Effector memory CD8-positive, alpha-beta T cell (primary cell): ENCODE data around the gene TACSTD2.
A peak's percentile ranks its signal among the peaks of the same experiment; 100 is the strongest.
"Not testable (repeated sequence)": the region's sequence is repeated elsewhere in the genome, so short reads cannot be mapped to it uniquely, and the experiment has no call there.

Experiments used
- ATAC-seq: fragments of 150-1000 bp; cut with Tn5 transposase; replicated peaks from 2 replicates; pipeline ENCODE4 v1.10.0; 2021; ENCODE audit warnings: mild to moderate bottlenecking, moderate library complexity
- DNase-seq, 3 experiments: peaks; one replicate each; pipeline ENCODE4 v3.0.0; 2021
- H3K27ac Mint-ChIP-seq, 2 donors: one replicate each; pipeline ENCODE4 v1.8.0; 2022; ENCODE audit warnings: mild to moderate bottlenecking in 2 of 2, mixed read lengths in 2 of 2, moderate library complexity in 2 of 2
- H3K27me3 Mint-ChIP-seq, 2 donors: one replicate each; pipeline ENCODE4 v1.8.0; 2022; ENCODE audit warnings: mixed read lengths in 2 of 2
- H3K36me3 Mint-ChIP-seq: one replicate; pipeline ENCODE4 v1.8.0; 2022; ENCODE audit warnings: mild to moderate bottlenecking, moderate library complexity, mixed read lengths; ENCODE audit not compliant: insufficient read depth
- H3K4me1 Mint-ChIP-seq, 2 donors: one replicate each; pipeline ENCODE4 v1.8.0; 2022; ENCODE audit warnings: low read depth in 2 of 2, mixed read lengths in 2 of 2
- H3K4me3 Mint-ChIP-seq, 2 donors: one replicate each; pipeline ENCODE4 v1.8.0; 2022; ENCODE audit warnings: mild to moderate bottlenecking in 2 of 2, mixed read lengths in 2 of 2, moderate library complexity in 2 of 2
- H3K9me3 Mint-ChIP-seq, 2 donors: one replicate each; pipeline ENCODE4 v1.8.0; 2022; ENCODE audit warnings: mixed read lengths in 2 of 2
- total RNA-seq, 9 experiments: gene quantifications; one replicate each; lab custom pipeline; 2026; lab: John Stamatoyannopoulos, UW

TACSTD2 gene
- total RNA-seq = 0 to 0.11 (median 0) reads per million in 9 experiments

GRCh38 chr1:58576727-58577653 is at the start of gene TACSTD2:
TSS of gene TACSTD2 (minus strand) at chr1:58577252. CDS start at chr1:58577156, 96 bp downstream.
- peak within 1 kb of the TSS; percentile 50 to 76 for H3K4me3 Mint-ChIP-seq
- H3K27me3 Mint-ChIP-seq = peaks cover 63 to 79% of the 10 kb centered on the region in 2 donors
- ATAC-seq (no peak), DNase-seq (no peak)
- H3K9me3 Mint-ChIP-seq = no peaks in the 10 kb centered on the region
- H3K36me3 Mint-ChIP-seq = no peaks in the 10 kb centered on the region
- H3K4me1 Mint-ChIP-seq = peaks cover 8 to 9% of the 10 kb centered on the region in 2 donors
- no peak within 1 kb of the TSS for H3K27ac Mint-ChIP-seq

DNA sequence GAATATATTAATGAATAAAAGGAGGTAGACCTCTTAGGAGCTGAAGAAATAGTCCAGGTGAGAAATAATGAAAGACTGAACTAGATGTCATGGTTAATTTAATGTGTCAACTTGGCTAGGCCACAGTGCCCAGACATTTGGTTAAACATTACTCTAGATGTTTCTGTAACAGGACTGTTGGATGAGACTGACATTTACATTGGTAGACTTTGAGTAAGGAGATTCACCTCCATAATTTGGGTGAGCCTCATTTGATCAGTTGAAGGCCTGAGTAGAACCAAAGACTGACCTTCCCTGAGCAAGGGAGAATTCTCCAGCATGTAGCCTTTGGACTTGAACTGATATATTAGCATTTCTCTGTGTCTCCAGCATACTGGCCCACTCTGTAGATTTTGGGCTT is 49.2 kb upstream of the TACSTD2 start:
- H3K36me3 Mint-ChIP-seq = no peaks in the 10 kb centered on the region
- ATAC-seq (no peak), DNase-seq (no peak)
- no peaks in the 10 kb centered on the region for H3K4me1 Mint-ChIP-seq
- peaks cover 8 to 19% of the 10 kb centered on the region in 2 donors for H3K27me3 Mint-ChIP-seq
- no peak overlapping the region for H3K4me3 Mint-ChIP-seq
- H3K9me3 Mint-ChIP-seq = peaks cover 0 to 2% of the 10 kb centered on the region in 2 donors
- no peak overlapping the region for H3K27ac Mint-ChIP-seq

GRCh38 chr1:58623259-58623658 is 46.2 kb upstream of the TACSTD2 start:
- H3K36me3 Mint-ChIP-seq, ATAC-seq, DNase-seq, H3K27ac Mint-ChIP-seq, H3K4me1 Mint-ChIP-seq, H3K9me3 Mint-ChIP-seq, H3K4me3 Mint-ChIP-seq: not testable (repeated sequence)
- peaks cover 16 to 35% of the 10 kb centered on the region in 2 donors for H3K27me3 Mint-ChIP-seq

DNA sequence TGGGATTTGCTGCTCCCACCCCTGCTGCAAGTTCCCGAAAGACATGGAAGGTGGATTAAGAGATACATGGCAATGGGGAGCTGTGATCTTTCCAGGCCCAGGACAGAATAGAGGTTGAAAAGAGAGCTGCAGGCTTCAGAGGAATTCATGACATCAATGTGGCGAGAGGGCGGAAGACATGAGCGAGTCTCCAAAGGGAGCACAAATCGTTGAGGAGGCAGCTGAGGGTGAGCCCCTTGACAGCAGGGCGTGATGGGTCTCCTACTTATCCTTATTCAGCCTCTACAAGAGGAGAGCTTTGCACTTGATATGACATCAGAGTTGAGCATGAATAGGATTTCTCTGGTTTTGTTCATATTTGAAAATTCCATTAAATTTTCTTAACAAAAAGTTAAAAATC is 45.5 kb upstream of the TACSTD2 start:
- no peaks in the 10 kb centered on the region for H3K9me3 Mint-ChIP-seq
- H3K4me3 Mint-ChIP-seq = no peak overlapping the region
- H3K4me1 Mint-ChIP-seq = peaks cover 0 to 3% of the 10 kb centered on the region in 2 donors
- H3K27me3 Mint-ChIP-seq = peaks cover 23 to 41% of the 10 kb centered on the region in 2 donors
- DNase-seq (no peak), ATAC-seq (no peak)
- no peaks in the 10 kb centered on the region for H3K36me3 Mint-ChIP-seq
- no peak overlapping the region for H3K27ac Mint-ChIP-seq

DNA sequence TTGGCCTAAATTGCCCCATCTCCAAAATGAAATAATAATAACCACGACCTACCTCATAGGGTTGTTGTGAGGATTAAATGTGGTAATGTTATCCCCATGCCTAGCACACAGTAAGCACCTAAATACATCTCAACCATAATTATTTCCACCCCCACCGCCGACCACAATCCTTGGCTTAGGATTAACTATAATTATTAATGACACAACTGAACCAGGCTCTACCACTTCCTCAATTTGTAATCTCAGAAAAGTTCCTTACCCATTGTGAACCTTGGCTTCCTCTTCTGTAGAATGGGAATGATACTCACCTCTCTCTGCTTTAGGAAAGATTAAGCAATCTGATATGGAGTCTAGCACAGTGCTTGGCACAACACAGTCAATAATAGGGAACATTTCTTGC is 44.3 kb upstream of the TACSTD2 start:
- Mint-ChIP-seq H3K36me3 (no peaks in the 10 kb centered on the region), H3K4me1 (peaks cover 0 to 3% of the 10 kb centered on the region in 2 donors), H3K9me3 (no peaks in the 10 kb centered on the region), H3K27ac (no peak overlapping the region), H3K27me3 (peaks cover 34 to 44% of the 10 kb centered on the region in 2 donors), H3K4me3 (no peak overlapping the region)
- no peak for DNase-seq
- no peak for ATAC-seq

DNA sequence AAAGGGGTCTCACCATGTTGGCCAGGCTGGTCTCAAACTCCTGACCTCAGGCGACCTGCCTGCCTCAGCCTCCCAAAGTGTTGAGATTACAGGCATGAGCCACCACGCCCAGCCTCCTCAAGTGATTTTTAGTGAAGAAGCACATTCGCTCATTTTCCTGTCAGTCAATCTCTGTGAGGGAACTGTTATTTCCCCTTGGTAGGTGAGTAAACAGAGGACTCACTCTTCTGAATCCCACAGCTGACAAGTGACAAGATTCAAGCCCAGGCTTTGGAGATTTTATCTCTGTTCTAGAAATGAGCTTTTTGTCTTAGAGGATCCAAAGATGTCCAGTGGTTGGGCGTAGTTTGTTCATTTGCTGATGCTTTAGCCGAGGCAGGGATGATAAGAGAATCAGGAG is 43.9 kb upstream of the TACSTD2 start:
- Mint-ChIP-seq H3K4me1 (peaks cover 0 to 3% of the 10 kb centered on the region in 2 donors), H3K27ac (no peak overlapping the region), H3K36me3 (no peaks in the 10 kb centered on the region), H3K27me3 (peaks cover 39 to 47% of the 10 kb centered on the region in 2 donors), H3K9me3 (no peaks in the 10 kb centered on the region), H3K4me3 (no peak overlapping the region)
- ATAC-seq (no peak), DNase-seq (no peak)

DNA sequence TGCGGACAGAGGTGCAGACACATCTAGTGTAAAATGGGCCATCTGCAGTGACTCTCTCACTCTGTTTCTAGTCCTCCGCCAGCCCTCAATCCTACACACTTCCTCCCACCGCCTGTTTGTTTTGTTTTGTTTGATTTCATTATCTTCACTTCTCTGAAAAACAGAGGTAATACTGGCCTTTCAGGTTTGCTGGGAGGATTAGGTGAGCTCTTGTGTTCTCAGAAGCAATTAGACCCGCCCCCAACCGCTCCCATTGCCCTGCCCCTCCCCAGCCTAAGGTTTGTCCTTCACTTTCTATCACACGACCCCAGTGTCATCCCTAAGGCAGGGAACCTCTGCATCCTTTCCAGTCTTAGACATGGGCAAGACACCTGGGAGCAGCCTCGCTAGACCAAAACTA is 43.2 kb upstream of the TACSTD2 start:
- peaks cover 46 to 47% of the 10 kb centered on the region in 2 donors for H3K27me3 Mint-ChIP-seq
- no peak for DNase-seq
- H3K27ac Mint-ChIP-seq = no peak overlapping the region
- H3K4me1 Mint-ChIP-seq = peaks cover 0 to 3% of the 10 kb centered on the region in 2 donors
- H3K9me3 Mint-ChIP-seq = no peaks in the 10 kb centered on the region
- no peak for ATAC-seq
- no peak overlapping the region for H3K4me3 Mint-ChIP-seq
- H3K36me3 Mint-ChIP-seq = no peaks in the 10 kb centered on the region

GRCh38 chr1:58619286-58620054 is 42.4 kb upstream of the TACSTD2 start:
- no peaks in the 10 kb centered on the region for H3K9me3 Mint-ChIP-seq
- no peak overlapping the region for H3K27ac Mint-ChIP-seq
- ATAC-seq (no peak), DNase-seq (no peak)
- H3K27me3 Mint-ChIP-seq = peaks cover 47 to 50% of the 10 kb centered on the region in 2 donors
- no peaks in the 10 kb centered on the region for H3K36me3 Mint-ChIP-seq
- H3K4me1 Mint-ChIP-seq = peaks cover 0 to 3% of the 10 kb centered on the region in 2 donors
- H3K4me3 Mint-ChIP-seq = no peak overlapping the region

- Mint-ChIP-seq H3K4me1 (peaks cover 0 to 3% of the 10 kb centered on the region in 2 donors), H3K27me3 (peaks cover 47 to 55% of the 10 kb centered on the region in 2 donors), H3K36me3 (no peaks in the 10 kb centered on the region), H3K9me3 (no peaks in the 10 kb centered on the region), H3K4me3 (no peak overlapping the region), H3K27ac (no peak overlapping the region)
- ATAC-seq (no peak), DNase-seq (no peak)
Measured at GRCh38 chr1:58618303-58618702, 41.3 kb upstream of the TACSTD2 start.

DNA sequence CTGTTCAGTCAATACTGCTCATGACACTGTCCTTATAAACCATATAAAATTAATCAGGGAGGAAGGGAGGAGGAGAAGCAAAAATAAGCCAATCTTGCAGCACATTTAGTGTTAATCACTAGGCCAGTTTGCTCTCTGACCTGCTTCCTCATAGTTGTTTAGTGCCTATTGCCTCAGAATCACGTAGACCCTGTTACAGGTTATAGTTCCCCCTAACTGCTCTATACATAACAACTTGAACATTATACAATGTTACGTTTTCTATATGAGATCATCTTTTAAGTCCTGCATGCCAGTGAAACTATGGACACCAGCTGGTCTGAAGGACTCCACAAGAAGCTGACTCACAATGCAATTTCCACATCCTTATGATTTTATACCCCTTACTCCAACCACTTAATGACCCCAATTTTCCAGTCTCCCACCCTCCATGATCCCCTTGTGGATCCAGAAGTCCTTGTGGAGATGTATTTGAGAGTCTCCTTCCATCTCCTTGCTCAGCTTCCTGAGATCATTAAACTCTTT is 34.9 kb upstream of the TACSTD2 start:
- Mint-ChIP-seq H3K4me1 (no peaks in the 10 kb centered on the region), H3K4me3 (no peak overlapping the region), H3K27ac (no peak overlapping the region), H3K9me3 (peaks cover 0 to 7% of the 10 kb centered on the region in 2 donors), H3K27me3 (peaks cover 56 to 75% of the 10 kb centered on the region in 2 donors), H3K36me3 (no peaks in the 10 kb centered on the region)
- ATAC-seq (no peak), DNase-seq (no peak)

DNA sequence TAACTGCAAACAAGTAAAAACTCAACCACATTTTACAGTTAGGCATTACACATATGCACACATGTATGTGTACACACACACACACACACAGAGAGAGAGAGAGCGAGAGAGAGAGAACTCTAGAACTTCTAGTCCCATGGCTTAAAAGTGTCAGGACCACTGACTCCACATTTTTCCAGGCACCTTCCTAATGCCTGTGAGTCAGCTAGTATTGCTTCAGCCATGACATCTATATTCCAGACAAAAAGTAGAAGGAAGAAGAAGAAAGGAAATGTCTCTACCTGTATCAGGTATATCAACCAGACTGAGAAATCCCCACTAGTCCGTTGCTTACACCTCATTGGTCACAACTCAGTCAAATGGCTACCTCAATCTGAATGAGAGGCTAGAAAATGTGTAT is 31.9 kb upstream of the TACSTD2 start:
- no peak for DNase-seq
- peaks cover 5 to 17% of the 10 kb centered on the region in 2 donors for H3K9me3 Mint-ChIP-seq

GRCh38 chr1:58608297-58608696 is 31.2 kb upstream of the TACSTD2 start:
- Mint-ChIP-seq H3K9me3 (peaks cover 6 to 17% of the 10 kb centered on the region in 2 donors), H3K4me1 (no peaks in the 10 kb centered on the region), H3K27ac (no peak overlapping the region)

More for the DNA sequence above, 31.9 kb upstream of the TACSTD2 start:
- no peaks in the 10 kb centered on the region for H3K4me1 Mint-ChIP-seq
- peaks cover 42 to 87% of the 10 kb centered on the region in 2 donors for H3K27me3 Mint-ChIP-seq
- no peak overlapping the region for H3K27ac Mint-ChIP-seq
- H3K4me3 Mint-ChIP-seq = no peak overlapping the region
- H3K36me3 Mint-ChIP-seq = no peaks in the 10 kb centered on the region
- no peak for ATAC-seq

GRCh38 chr1:58607391-58607790 is 30.3 kb upstream of the TACSTD2 start:
- ATAC-seq = no peak
- H3K4me3 Mint-ChIP-seq = no peak overlapping the region
- H3K36me3 Mint-ChIP-seq = no peaks in the 10 kb centered on the region
- H3K27me3 Mint-ChIP-seq = peaks cover 51 to 98% of the 10 kb centered on the region in 2 donors
- H3K4me1 Mint-ChIP-seq = no peaks in the 10 kb centered on the region
- peaks cover 6 to 17% of the 10 kb centered on the region in 2 donors for H3K9me3 Mint-ChIP-seq
- no peak for DNase-seq
- H3K27ac Mint-ChIP-seq = no peak overlapping the region

More at GRCh38 chr1:58608297-58608696, 31.2 kb upstream of the TACSTD2 start:
- ATAC-seq (no peak), DNase-seq (no peak)
- H3K27me3 Mint-ChIP-seq = peaks cover 45 to 91% of the 10 kb centered on the region in 2 donors
- no peak overlapping the region for H3K4me3 Mint-ChIP-seq
- no peaks in the 10 kb centered on the region for H3K36me3 Mint-ChIP-seq
